OCI-LY7 (cell line): ENCODE measurements around the gene ZNF652. TPM values are rescaled to one million over a fixed set of nuclear protein-coding genes. Genes with fewer than 3 reads are reported as not detected.
"Not testable (repeated sequence)": the region's sequence is repeated elsewhere in the genome, so short reads cannot be mapped to it uniquely, and the experiment has no call there.

Source experiments
- BruUV-seq: library from RNA; stranded (reverse); fragments of 400-500 nt; replicated peaks from 2 replicates; lab custom pipeline; 2021; lab: Mats Ljungman, UMichigan
- CTCF ChIA-PET: fragments of 300-600 bp; sonication (Branson Sonifier 250); formaldehyde crosslinking; loops from one replicate; lab custom pipeline; 2022; ENCODE audit warnings: antibody characterized with exemption; ENCODE audit not compliant: unreplicated experiment; lab: Charles Lee
- POLR2A ChIA-PET: fragments of 300-600 bp; sonication (Branson Sonifier 250); formaldehyde crosslinking; loops from one replicate; lab custom pipeline; 2022; ENCODE audit warnings: antibody characterized with exemption; lab: Charles Lee
- DNase-seq: peaks from one replicate; pipeline ENCODE4 v3.0.0-alpha.2; 2015; ENCODE audit warnings: low spot score
- H2AFZ ChIP-seq: fragments of 200-600 bp; sonication (generic), shearing (Covaris generic); 2 replicates; pipeline ENCODE4 v1.6.1; 2014; ENCODE audit warnings: mild to moderate bottlenecking, antibody characterized with exemption, low read length, moderate library complexity
- H3K27ac ChIP-seq: fragments of 200-600 bp; sonication (generic); 2 replicates; pipeline ENCODE4 v1.5.1; 2014; ENCODE audit warnings: mixed run types, low read depth, mild to moderate bottlenecking, moderate library complexity, low read length, inconsistent platforms; ENCODE audit not compliant: poor library complexity, severe bottlenecking
- H3K36me3 ChIP-seq: fragments of 200-600 bp; sonication (generic); 2 replicates; pipeline ENCODE4 v1.6.1; 2014; ENCODE audit warnings: mild to moderate bottlenecking, antibody characterized with exemption, low read length, moderate library complexity, mixed read lengths; ENCODE audit not compliant: insufficient read depth
- H3K4me1 ChIP-seq: fragments of 200-600 bp; sonication (generic); 2 replicates; pipeline ENCODE4 v1.5.1; 2014; ENCODE audit warnings: mild to moderate bottlenecking, low read length; ENCODE audit not compliant: insufficient read depth, poor library complexity, severe bottlenecking
- H3K4me2 ChIP-seq: fragments of 200-600 bp; sonication (generic); 2 replicates; pipeline ENCODE4 v1.6.1; 2014; ENCODE audit warnings: mild to moderate bottlenecking, low read length
- H3K4me3 ChIP-seq: fragments of 200-600 bp; sonication (generic); 2 replicates; pipeline ENCODE4 v1.5.1; 2014; ENCODE audit warnings: mild to moderate bottlenecking, low read depth, low read length; ENCODE audit not compliant: poor library complexity, severe bottlenecking
- H3K79me2 ChIP-seq: fragments of 200-600 bp; sonication (generic); 2 replicates; pipeline ENCODE4 v1.6.1; 2016; ENCODE audit warnings: low read depth, mild to moderate bottlenecking, low read length, moderate library complexity, mixed read lengths; ENCODE audit not compliant: insufficient read depth
- H3K9me2 ChIP-seq: fragments of 200-600 bp; sonication (generic); 2 replicates; pipeline ENCODE4 v1.6.1; 2016; ENCODE audit warnings: mild to moderate bottlenecking, low read length, mixed read lengths; ENCODE audit not compliant: insufficient read depth
- H3K9me3 ChIP-seq: fragments of 200-600 bp; sonication (generic); 2 replicates; pipeline ENCODE4 v1.6.1; 2014; ENCODE audit warnings: mild to moderate bottlenecking, mixed run types, low read length, mixed read lengths
- H4K20me1 ChIP-seq: fragments of 200-600 bp; sonication (generic); 2 replicates; pipeline ENCODE4 v1.6.1; 2014; ENCODE audit warnings: mild to moderate bottlenecking, antibody characterized with exemption, low read length, moderate library complexity, mixed read lengths; ENCODE audit not compliant: insufficient read depth
- CTCF ChIP-seq: fragments of 200-600 bp; sonication (generic); conservative IDR thresholded peaks from 2 replicates; pipeline ENCODE4 v1.5.1; 2014; ENCODE audit warnings: mild to moderate bottlenecking, antibody characterized with exemption, low read length, moderate library complexity, mixed read lengths
- EZH2phosphoT487 ChIP-seq: fragments of 200-600 bp; sonication (generic); IDR thresholded peaks from 2 replicates; pipeline ENCODE4 v1.6.1; 2018; ENCODE audit warnings: low read depth, borderline replicate concordance, mild to moderate bottlenecking, mixed run types, antibody characterized with exemption, low read length, moderate library complexity, mixed read lengths
- intact Hi-C: fragments of 100-400 bp; cut with micrococcal nuclease; formaldehyde crosslinking; loops from one replicate; pipeline ENCODE4 v1.10.0; 2022; ENCODE audit not compliant: unreplicated experiment
- total RNA-seq, 2 experiments: library from RNA; depleted of rRNA in 1 of 2; stranded (reverse); fragments of >200 nt in 1 of 2; shearing (Covaris generic) in 1 of 2; gene quantifications; 2 replicates each; pipeline ENCODE4 v1.2.3, GENCODE V29; 2014 to 2022

The ZNF652 gene
- total RNA-seq, 2 experiments from 2014 or later = 36.8 to 69.7 TPM

DNA sequence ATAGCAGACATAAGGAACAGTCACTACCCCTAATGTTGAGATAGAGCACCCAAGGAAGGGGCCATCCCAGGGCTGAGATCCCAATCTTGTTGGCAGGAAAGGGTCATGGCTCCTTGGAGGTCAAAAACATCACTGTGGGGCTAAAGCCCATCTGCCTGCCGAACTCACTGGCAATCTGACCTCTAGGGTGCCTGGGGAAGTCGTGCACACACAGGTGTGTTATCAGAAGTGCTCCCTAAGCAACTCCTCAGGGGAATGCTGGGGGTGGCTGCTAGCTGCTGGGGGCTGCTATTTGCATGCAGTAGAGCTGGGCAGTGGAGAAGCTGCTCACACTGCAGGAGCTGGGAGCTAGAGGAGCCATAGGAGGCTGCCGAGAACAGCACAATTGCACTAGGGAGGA lies 84.0 kb downstream of the ZNF652 start:
- no peaks in the 10 kb centered on the region for H3K9me2 ChIP-seq
- BruUV-seq = no TSS peak
- no peak overlapping the region for H2AFZ ChIP-seq
- ChIA-PET CTCF (no interaction called here), POLR2A (no interaction called here)
- no peaks in the 10 kb centered on the region for H3K36me3 ChIP-seq
- no peaks in the 10 kb centered on the region for H3K79me2 ChIP-seq
- no peak overlapping the region for H3K4me3 ChIP-seq
- H3K9me3 ChIP-seq = no peaks in the 10 kb centered on the region
- no peak overlapping the region for H3K27ac ChIP-seq
- no peaks in the 10 kb centered on the region for H3K4me1 ChIP-seq
- intact Hi-C loops = no loop called here
- no peaks in the 10 kb centered on the region for H4K20me1 ChIP-seq
- no peak for TF ChIP-seq EZH2phosphoT487
- TF ChIP-seq CTCF = no peak
- no peak overlapping the region for H3K4me2 ChIP-seq
- no peak for DNase-seq

- no peak for DNase-seq
- Histone ChIP-seq H3K79me2 (no peaks in the 10 kb centered on the region), H4K20me1 (no peaks in the 10 kb centered on the region), H3K4me1 (no peaks in the 10 kb centered on the region), H3K4me2 (no peak overlapping the region), H3K9me3 (no peaks in the 10 kb centered on the region), H2AFZ (no peak overlapping the region), H3K4me3 (no peak overlapping the region), H3K27ac (no peak overlapping the region), H3K36me3 (no peaks in the 10 kb centered on the region), H3K9me2 (no peaks in the 10 kb centered on the region)
- POLR2A ChIA-PET = no interaction called here
- BruUV-seq = no TSS peak
- intact Hi-C loops = no loop called here
- TF ChIP-seq EZH2phosphoT487 (no peak), CTCF (no peak)
- CTCF ChIA-PET = no interaction called here
Observed at GRCh38 chr17:49277638-49278037, 84.4 kb downstream of the ZNF652 start.

DNA sequence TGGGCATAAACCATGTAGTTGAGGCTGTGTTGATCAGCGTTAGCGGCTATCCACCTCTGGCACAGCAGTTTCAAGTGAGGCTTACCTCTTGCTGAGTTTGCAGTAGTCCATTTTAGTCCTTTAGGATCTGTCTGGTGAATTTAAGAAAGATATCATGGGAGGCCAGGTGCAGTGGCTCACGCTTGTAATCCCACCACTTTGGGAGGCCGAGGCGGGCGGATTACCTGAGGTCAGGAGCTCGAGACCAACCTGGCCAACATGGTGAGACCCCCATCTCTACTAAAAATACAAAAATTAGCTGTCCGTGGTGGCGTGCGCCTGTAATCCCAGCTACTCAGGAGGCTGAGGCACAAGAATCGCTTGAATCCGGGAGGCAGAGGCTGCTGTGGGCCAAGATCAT lies 86.1 kb downstream of the ZNF652 start:
- CTCF ChIA-PET, H2AFZ ChIP-seq, H3K4me1 ChIP-seq, H3K27ac ChIP-seq, H3K9me2 ChIP-seq, H4K20me1 ChIP-seq, BruUV-seq, H3K4me3 ChIP-seq, H3K9me3 ChIP-seq, POLR2A ChIA-PET, DNase-seq, H3K79me2 ChIP-seq, H3K4me2 ChIP-seq, H3K36me3 ChIP-seq, intact Hi-C loops: not testable (repeated sequence)
